PC-3 (cell line): ENCODE results near the gene PSMD2. TPM values are rescaled to one million over a fixed set of nuclear protein-coding genes. Genes with fewer than 3 reads are reported as not detected.

Source experiments
- ATAC-seq: fragments of 200-7000 bp; cut with Tn5 transposase; 2 replicates; pipeline ENCODE4 v1.9.1; 2020; ENCODE audit warnings: mild to moderate bottlenecking, moderate library complexity
- BruUV-seq: library from RNA; stranded (reverse); fragments of 400-500 nt; replicated peaks from 2 replicates; lab custom pipeline; 2021; lab: Mats Ljungman, UMichigan
- CTCF ChIA-PET: fragments of 300-600 bp; sonication (Branson Sonifier 250); formaldehyde crosslinking; loops from one replicate; lab custom pipeline; 2022; ENCODE audit warnings: antibody characterized with exemption; lab: Charles Lee
- POLR2A ChIA-PET: fragments of 300-600 bp; sonication (Branson Sonifier 250); formaldehyde crosslinking; loops from one replicate; lab custom pipeline; 2022; ENCODE audit warnings: antibody characterized with exemption; ENCODE audit not compliant: unreplicated experiment; lab: Charles Lee
- DNase-seq: peaks from one replicate; pipeline ENCODE4 v3.0.0-alpha.2; 2015
- H2AFZ ChIP-seq: fragments of 300-600 bp; sonication (generic); 2 replicates; pipeline ENCODE4 v1.6.0; 2016; ENCODE audit warnings: antibody characterized with exemption, low read length
- H3F3A ChIP-seq: fragments of 300-600 bp; sonication (generic); one replicate; pipeline ENCODE4 v1.6.0; 2017; ENCODE audit warnings: antibody characterized with exemption, low read length, control low read depth, mild to moderate bottlenecking; ENCODE audit not compliant: unreplicated experiment
- H3K27ac ChIP-seq: fragments of 300-600 bp; sonication (generic); 2 replicates; pipeline ENCODE4 v1.5.1; 2016; ENCODE audit warnings: mild to moderate bottlenecking, low read length
- H3K27me3 ChIP-seq: fragments of 300-600 bp; sonication (generic); 2 replicates; pipeline ENCODE4 v1.6.1; 2016; ENCODE audit warnings: low read length, mixed read lengths
- H3K36me3 ChIP-seq: fragments of 300-600 bp; sonication (generic); 2 replicates; pipeline ENCODE4 v1.6.1; 2016; ENCODE audit warnings: low read depth, mixed run types, low read length, mixed read lengths
- H3K4me1 ChIP-seq: fragments of 300-600 bp; sonication (generic); 2 replicates; pipeline ENCODE4 v1.5.1; 2016; ENCODE audit warnings: low read length; ENCODE audit not compliant: insufficient read depth
- H3K4me2 ChIP-seq: fragments of 300-600 bp; sonication (generic); 2 replicates; pipeline ENCODE4 v1.6.0; 2016; ENCODE audit warnings: low read length
- H3K4me3 ChIP-seq: fragments of 300-600 bp; sonication (generic); 2 replicates; pipeline ENCODE4 v1.5.1; 2016; ENCODE audit warnings: mild to moderate bottlenecking, low read length, mixed read lengths
- H3K79me2 ChIP-seq: fragments of 300-600 bp; sonication (generic); 2 replicates; pipeline ENCODE4 v1.6.1; 2017; ENCODE audit warnings: low read length, mixed read lengths
- H3K9ac ChIP-seq: fragments of 300-600 bp; sonication (generic); 2 replicates; pipeline ENCODE4 v1.6.0; 2016; ENCODE audit warnings: mild to moderate bottlenecking, low read length
- H3K9me2 ChIP-seq: fragments of 300-600 bp; sonication (generic); replicated peaks from 2 replicates; pipeline ENCODE4 v1.6.1; 2016; ENCODE audit warnings: mixed run types, low read length, mixed read lengths
- H3K9me3 ChIP-seq: fragments of 300-600 bp; sonication (generic); 2 replicates; pipeline ENCODE4 v1.6.1; 2016; ENCODE audit warnings: low read length, mixed read lengths
- H4K20me1 ChIP-seq: fragments of 300-600 bp; sonication (generic); 2 replicates; pipeline ENCODE4 v1.6.1; 2016; ENCODE audit warnings: low read length, mixed read lengths
- CTCF ChIP-seq: fragments of 300-600 bp; sonication (generic); conservative IDR thresholded peaks from 2 replicates; pipeline ENCODE4 v1.5.1; 2017; ENCODE audit warnings: antibody characterized with exemption, low read depth, mild to moderate bottlenecking, low read length
- EZH2 ChIP-seq: fragments of 300-600 bp; sonication (generic); IDR thresholded peaks from one replicate; pipeline ENCODE4 v1.6.1; 2017; ENCODE audit warnings: antibody characterized with exemption, mild to moderate bottlenecking, low read length; ENCODE audit not compliant: unreplicated experiment
- EZH2phosphoT487 ChIP-seq: fragments of 300-600 bp; sonication (generic); IDR thresholded peaks from 2 replicates; pipeline ENCODE4 v1.6.1; 2018; ENCODE audit warnings: mild to moderate bottlenecking, antibody characterized with exemption, low read length, borderline replicate concordance
- intact Hi-C: fragments of 100-400 bp; cut with micrococcal nuclease; formaldehyde crosslinking; loops from 2 replicates; pipeline ENCODE4 v1.9.0; 2023
- total RNA-seq: library from RNA; depleted of rRNA; stranded (reverse); fragments of >200 nt; gene quantifications from 2 replicates; pipeline ENCODE4 v1.2.3, GENCODE V29; 2014

Gene PSMD2
- total RNA-seq, 1 experiment from 2014 or later: 1,057 TPM

- TF ChIP-seq EZH2phosphoT487: no peak
- TF ChIP-seq EZH2: no peak
- TF ChIP-seq CTCF: no peak
- Histone ChIP-seq H3K9me3 (no peaks in the 10 kb centered on the region), H3K36me3 (no peaks in the 10 kb centered on the region), H3F3A (no peaks in the 10 kb centered on the region), H3K9me2 (no peaks in the 10 kb centered on the region), H3K79me2 (no peaks in the 10 kb centered on the region), H2AFZ (no peak overlapping the region), H3K9ac (no peak overlapping the region), H4K20me1 (no peaks in the 10 kb centered on the region), H3K4me3 (no peak overlapping the region), H3K27me3 (peaks cover 9% of the 10 kb centered on the region; the same call in 1 of the 2 replicates), H3K4me1 (no peaks in the 10 kb centered on the region), H3K27ac (no peak overlapping the region), H3K4me2 (no peak overlapping the region)
- ChIA-PET POLR2A (no interaction called here), CTCF (no interaction called here)
- no TSS peak for BruUV-seq
- no peak for ATAC-seq
- intact Hi-C loops: no loop called here
- no peak for DNase-seq
Measured at GRCh38 chr3:184277366-184277765, 21.7 kb upstream of the PSMD2 start.

- CTCF ChIA-PET: no interaction called here
Measured at GRCh38 chr3:184282941-184283340, 16.1 kb upstream of the PSMD2 start.

More at GRCh38 chr3:184282941-184283340, 16.1 kb upstream of the PSMD2 start:
- Histone ChIP-seq H3K4me2 (no peak overlapping the region), H3F3A (no peaks in the 10 kb centered on the region), H3K9me3 (no peaks in the 10 kb centered on the region), H3K4me3 (no peak overlapping the region), H3K27me3 (no peaks in the 10 kb centered on the region), H4K20me1 (no peaks in the 10 kb centered on the region), H3K36me3 (no peaks in the 10 kb centered on the region), H3K9ac (no peak overlapping the region), H3K27ac (no peak overlapping the region), H3K4me1 (no peaks in the 10 kb centered on the region), H2AFZ (no peak overlapping the region), H3K79me2 (no peaks in the 10 kb centered on the region), H3K9me2 (no peaks in the 10 kb centered on the region)
- intact Hi-C loops: loop anchor here (10.0 kb wide), 1 partner anchor 238 kb away; no protein-coding TSS in a partner anchor
- no TSS peak for BruUV-seq
- POLR2A ChIA-PET: no interaction called here
- no peak for ATAC-seq
- DNase-seq: no peak
- no peak for TF ChIP-seq EZH2
- TF ChIP-seq EZH2phosphoT487: no peak
- no peak for TF ChIP-seq CTCF
